DMS114 treated with DMSO at 0.1 percent for 48 hours (cell line): ENCODE measurements around the gene IKBIP.
A peak's percentile ranks its signal among the peaks of the same experiment; 100 is the strongest.
"Not testable (repeated sequence)": the region's sequence is repeated elsewhere in the genome, so short reads cannot be mapped to it uniquely, and the experiment has no call there.

Source experiments
- DNase-seq: peaks from one replicate; lab custom pipeline; 2025; ENCODE audit not compliant: unreplicated experiment; lab: John Stamatoyannopoulos, UW

The IKBIP gene

DNA sequence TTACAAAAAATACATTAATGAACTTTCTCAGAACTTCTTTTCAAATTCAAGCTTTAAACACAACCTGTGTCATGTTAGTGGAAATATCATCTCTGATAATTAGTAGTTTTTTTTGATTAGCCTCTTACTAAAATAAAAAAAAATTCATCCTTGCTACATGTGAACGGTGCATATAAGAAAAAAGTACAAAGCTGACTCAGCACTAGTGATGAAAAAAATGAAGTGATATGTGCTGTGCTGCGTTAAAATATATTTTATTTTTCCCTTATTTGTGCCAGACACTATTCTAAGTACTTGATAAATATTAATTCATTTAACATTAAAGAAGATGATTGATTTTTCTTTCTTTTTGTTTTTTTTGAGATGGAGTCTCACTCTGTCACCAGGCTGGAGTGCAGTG is 7.5 kb downstream of the IKBIP start:
- DNase-seq, result no peak

DNA sequence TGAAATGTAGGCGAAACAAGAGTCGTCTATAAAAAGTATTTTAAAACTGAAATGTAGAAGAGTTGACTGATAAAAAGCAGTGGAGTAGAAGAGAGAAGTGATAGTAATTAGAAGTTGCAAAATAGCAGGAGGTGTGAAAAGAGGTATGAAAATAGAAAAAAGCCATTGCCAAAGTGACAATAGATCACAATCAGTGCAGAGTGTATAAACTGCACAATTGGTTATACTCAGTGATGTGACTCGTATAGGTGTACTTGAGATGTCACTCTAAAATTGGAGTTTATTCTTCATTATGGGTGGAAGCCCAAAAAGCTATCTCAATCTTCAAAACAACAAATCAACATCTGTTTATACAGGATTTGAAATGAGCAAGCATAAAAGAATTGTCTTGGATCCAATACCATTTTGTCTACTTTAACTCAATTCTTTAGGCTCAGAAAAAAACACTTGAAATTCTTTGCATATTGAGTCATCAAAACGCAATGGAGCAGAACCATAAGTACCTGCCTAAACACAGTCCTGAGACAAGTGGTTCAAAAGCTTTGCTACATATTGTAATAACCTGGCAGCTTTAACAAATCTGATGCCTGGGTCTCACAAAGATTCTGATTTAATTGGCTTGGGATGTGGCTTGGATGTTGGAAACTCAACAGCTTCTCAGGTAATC is 8.8 kb downstream of the IKBIP start:
- DNase-seq, result no peak

DNA sequence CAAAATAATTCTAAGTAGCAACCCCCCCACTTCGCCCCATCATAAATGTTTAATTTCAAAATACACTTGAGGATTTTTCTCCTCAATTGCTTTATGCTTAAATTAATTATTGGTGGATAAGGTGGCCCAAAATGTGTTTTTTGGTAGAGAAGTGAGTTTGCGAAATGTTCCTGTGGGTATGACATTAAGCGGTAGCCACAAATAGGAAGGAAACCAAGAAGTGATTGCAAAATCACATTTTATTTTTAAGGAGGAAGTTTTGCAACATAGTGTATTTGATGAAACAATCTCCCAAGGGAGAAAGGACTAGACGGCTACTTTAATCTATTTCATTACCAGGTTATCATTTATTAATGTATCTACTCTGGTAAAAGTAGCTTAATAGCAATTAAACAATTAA is 25.6 kb downstream of the IKBIP start:
- no peak for DNase-seq

DNA sequence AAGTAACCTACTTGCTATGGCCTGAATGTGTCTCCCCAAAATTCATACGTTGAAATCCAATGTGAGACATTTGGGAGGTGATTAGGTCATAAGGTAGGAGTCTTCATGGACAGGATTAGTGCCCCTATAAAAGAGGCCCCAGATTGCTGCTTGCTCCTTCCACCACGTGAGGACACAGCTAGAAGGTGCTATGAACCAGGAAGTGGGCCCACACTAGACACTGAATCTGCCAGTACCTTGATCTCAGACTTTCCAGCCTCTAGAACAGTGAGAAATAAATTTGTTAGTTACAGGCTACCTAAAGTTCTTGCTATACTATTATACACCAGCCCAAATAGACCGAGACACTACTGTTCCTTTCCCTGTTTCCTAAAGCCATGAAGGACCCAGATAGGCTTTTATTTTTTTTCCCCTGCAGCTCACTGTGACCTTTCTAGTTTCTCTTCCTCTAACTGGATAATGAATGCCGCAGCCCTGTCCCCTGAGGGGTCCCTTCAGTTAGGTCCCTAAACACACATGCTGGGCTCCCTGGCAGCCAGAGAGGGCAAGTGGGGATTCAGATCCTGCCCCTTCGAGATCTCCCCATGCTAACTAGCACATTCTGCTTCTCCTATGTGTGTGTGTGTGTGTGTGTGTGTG is 31.8 kb downstream of the IKBIP start:
- no peak for DNase-seq

DNA sequence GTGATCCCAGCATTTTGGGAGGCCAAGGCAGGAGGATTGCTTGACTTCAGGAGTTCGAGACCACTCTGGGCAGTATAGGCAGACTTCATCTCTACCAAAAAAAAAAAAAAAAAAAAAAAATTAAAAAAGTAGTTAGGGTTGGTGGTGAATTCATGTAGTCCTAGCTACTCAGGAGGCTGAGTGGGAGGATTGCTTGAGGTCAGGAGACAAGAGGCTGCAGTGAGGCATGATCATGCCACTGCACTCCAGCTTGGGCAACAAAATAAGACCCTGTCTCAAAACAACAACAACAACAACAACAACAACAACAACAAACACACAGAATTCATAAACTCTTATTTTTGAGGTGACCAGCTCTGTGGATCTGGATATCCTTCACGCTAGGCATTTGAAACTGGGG is 34.0 kb downstream of the IKBIP start:
- no peak for DNase-seq

DNA sequence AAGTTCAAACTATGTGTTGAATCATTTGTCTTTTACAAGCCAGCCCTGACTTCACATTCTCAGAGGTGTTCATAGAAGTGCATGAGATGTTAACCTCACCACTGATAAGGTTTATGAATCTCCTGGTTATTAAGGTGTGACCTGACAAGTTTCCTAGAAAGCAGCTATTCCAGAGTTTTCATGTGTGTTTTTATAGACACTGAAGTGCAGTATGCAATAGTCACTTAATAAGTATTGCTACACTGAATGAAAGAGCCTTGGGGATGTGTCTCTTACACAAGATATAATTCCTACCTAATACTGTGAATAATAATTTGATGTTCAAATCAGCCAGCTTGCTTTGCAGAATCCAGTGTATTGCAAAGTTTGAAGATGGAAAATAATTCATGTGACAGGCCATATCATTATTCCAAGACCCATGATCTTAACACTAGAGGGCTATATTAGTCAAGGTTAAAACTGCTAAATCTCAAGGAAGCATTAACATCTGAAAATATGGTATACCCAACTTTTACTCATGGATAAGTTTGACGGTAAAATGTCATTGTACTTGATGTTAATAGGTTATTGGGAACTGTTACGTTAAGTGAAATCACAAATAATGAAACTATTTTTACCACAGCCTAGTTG is 38.1 kb downstream of the IKBIP start:
- DNase-seq, result peak; percentile 17

DNA sequence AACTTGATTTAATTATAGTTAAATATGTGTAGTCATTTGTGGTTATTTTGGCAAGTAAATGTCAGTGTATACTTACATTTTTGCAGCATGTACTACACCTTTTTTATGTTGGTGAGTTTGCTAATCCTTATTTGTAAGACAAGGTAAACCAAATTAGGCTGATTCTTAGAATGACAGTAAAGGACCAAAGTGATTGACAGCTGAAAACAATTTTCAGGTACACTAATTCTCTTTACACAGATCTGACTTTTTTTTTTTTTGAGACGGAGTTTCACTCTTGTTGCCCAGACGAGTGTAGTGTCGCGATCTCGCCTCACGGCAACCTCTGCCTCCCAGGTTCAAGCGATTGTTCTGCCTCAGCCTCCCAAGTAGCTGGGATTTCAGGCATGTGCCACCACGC is 42.7 kb downstream of the IKBIP start:
- no peak for DNase-seq

DNA sequence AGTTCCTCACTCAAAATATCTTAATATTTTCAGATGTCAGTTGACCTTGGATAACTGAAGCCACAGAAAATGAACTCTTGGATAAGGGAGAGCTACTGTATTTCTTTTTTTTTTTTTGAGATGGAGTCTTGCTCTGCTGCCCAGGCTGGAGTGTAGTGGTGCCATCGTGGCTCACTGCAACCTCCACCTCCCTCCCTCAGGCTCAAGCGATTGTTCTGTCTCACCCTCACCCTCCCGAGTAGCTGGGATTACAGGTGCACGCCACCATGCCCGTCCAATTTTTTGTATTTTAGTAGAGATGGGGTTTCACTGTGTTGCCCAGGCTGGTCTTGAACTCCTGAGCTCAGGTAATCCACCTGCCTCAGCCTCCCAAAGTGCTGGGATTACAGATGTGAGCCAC is 47.3 kb downstream of the IKBIP start:
- not testable (repeated sequence) for DNase-seq

DNA sequence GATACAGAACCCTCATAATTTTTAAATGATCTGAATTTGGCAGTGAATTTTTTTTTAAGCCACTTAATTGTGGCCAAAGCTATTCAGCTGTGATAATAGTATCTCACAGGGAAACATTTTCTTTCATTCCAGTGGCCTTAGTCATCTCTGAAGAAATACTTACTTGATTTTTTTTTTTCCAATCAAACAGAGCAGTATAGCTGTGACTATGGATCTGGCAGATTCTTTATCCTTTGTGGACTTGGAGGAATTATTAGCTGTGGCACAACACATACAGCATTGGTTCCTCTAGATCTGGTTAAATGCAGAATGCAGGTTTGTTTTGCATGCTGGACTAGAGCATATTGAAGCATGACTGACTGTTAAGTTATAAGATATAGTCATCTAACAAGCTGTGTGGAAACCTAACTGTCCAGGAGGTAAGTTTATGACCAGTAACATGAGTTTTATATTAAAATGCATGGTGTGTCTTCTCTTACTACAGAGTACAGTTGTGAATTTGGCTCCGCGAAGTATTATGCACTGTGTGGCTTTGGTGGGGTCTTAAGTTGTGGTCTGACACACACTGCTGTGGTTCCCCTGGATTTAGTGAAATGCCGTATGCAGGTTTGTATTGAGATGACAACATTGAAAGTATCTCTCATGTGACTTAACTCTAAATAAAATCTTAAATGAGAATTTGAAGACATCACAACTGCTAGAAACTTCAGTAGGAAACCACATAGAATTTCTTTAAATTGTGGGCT is 49.2 kb downstream of the IKBIP start:
- no peak for DNase-seq

DNA sequence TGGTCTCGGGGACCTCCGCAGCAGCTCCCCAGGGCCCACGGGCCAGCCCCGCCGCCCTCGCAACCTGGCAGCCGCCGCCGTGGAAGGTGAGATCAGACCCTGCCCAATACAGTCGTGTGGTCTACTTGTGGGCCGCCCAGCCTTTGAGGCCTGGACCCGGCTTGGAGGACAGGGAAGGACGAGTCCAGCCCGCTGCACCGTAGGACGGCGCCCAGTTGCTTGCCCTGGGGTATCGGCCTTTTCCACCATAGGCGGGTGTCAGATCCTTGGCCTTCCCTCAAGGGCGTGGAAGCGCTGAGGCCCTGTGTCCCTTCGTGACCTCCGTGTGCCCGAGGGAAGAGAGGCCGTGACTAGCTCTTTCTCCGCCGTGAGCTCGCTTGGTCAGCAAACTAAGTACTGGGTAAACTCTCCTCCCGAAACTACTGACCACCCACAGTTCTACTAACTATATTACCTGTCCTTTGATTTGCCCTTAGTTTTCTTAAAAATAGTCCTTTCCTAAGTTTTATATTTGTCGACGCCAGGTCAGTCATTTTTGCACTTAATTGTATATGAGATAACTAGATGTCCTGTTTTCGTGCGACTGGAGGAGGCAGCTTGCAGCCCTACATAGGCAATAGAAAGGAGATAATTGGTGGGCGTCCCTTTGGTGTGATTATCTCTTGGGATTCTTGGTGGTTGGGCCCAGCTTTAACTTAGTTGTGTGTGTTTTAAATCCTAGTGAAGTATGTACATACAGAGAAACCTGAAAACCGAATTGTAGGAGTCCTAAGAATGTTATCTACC is 50.3 kb downstream of the IKBIP start:
- DNase-seq, result no peak

DNA sequence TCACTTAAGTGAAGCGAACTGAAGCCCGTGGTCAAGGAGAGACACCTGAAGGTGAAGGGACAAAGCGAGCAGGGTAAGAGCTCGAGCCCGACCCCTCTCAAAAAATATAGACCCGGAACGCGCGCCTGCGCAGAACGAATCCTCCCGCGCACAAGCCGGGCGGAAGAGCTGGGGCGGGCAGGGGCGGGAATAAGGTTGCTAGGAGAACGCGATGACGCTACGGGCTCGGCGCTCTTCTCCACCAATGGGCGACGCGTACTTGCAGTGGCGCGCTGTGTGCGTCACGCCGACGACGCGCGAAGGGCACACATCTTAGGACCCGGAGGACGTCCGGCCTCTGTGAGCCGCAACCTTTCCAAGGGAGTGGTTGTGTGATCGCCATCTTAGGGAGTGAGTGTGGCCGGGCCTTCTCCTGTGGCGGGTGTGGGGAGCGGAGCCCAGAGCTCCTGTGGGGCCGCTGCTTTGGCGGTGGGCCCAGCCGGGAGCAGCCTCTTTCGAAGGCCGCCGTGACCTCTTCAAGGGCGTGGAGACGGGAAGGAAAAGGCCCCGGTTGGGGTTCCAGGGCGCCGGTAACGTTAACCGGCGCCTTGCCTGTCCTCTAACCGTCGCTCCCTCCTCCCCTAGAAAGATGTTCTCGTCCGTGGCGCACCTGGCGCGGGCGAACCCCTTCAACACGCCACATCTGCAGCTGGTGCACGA is 51.1 kb downstream of the IKBIP start, which contains the start of gene SLC25A3:
TSS of gene SLC25A3 (plus strand) at position 336 of the 699 bp plus-strand sequence. CDS start at position 629, 293 bp downstream.
- peak; percentile 95 for DNase-seq

DNA sequence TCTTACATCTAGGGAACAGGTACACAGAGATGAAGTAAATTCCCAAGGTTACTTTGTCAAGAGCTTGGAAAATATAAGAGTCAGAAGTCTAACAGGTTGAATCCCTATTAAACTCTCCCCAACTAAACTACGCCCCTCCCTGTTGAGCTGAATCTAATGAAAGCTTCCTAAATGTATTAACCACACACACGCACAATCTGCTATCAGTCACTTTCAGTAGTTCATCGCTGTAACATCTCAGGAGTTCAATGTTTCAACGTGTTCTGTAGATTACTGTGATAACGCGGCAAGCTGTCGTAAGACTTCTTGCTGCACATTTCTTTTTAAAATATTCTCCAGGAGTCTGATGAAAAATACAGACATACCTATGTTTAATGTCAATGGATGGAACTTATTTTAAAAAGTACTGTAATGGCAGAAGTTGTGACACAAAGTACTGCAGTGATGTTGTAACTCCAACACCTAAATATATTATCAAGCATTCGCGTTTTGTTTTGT is 51.7 kb downstream of the IKBIP start:
- no peak for DNase-seq

DNA sequence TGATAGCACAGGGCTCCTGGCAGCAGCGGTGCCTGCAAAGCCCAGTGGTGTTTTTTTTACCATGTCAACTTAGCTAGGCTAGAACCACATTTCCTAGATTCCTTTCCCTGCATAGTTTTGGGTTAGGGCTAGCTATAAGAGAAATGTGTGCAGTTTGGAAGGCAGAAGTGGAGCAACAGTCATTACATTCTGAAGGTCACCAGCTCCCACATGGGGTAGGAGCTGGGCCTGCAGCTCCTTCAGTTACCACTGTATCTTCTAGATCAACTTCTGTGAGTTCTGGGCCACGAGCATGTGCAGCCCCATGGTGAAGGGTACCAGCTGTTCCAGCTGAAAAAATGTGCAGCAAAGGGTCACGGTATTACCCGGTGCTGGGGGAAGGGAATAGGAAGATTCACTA is 53.4 kb downstream of the IKBIP start:
- no peak for DNase-seq

DNA sequence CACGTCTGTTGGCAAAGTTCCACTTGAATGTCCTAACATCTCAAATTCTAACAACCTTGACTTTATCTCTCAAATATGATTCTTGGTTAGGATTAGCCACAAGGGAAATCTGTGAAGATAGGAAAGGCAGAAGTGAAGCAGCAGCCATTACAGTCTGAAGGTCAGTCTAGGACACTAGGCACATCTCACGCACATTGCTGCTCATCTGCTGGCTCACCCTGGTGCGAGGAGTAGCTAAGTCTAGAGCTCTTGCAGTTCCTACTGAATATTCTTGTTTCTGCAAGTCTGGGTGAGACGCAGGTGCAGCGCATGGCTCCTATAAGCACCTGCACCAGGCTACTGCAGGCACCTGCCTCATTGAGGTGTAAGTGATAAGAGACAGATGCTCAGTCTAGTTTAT is 57.5 kb downstream of the IKBIP start:
- no peak for DNase-seq

DNA sequence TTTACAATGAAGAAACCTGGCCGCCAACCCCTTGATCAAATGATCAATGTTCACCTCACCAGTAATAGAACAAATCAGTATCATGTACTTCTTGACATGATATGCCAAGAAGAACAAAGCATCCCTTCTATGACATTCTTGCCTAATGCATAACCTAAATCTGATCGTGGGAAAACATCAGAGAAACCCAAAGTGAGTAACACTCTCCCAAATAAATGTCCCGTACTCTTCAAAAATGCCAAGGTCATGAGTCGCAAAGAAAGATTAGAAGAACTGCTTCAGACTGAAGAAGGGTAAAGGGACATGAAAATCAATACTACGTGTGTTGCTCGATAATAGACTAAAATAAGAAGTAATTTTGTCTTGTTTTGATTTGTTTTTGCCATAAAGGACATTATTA is 62.5 kb downstream of the IKBIP start:
- no peak for DNase-seq

DNA sequence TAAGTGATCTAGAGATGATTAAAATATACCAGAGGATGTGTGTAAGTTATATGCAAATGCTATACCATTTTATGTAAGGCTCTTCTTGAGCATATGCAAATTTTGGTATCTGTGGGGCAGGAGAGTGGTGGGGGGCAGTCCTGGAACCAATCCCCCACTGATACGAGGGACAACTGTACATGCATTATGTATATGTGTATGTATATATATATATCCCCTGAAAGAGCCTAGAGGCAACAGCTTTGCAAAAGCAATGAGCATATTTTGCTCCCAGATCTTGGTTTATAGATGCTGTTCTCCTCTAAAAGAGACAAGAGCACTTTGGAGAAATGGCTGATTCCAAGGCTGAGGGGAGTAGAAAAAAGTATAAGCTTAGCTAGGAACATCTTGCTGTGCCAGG is 63.5 kb downstream of the IKBIP start:
- DNase-seq, result no peak

DNA sequence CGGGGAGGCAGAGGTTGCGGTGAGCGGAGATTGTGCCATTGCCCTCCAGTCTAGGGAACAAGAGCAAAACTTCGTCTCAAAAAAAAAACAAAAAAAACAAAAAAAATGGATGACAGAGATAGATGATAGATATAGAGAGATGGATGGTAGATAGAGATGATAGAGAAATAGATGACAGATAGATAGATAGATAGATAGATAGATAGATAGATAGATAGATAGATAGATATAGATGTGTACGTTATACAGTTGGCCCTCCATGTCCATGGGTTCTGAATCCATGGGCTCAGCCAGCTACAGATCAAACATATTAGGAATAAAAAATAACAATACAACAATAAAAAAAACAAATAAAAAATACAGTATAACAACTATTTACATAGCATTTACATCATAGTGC is 63.9 kb downstream of the IKBIP start:
- DNase-seq, result no peak

DNA sequence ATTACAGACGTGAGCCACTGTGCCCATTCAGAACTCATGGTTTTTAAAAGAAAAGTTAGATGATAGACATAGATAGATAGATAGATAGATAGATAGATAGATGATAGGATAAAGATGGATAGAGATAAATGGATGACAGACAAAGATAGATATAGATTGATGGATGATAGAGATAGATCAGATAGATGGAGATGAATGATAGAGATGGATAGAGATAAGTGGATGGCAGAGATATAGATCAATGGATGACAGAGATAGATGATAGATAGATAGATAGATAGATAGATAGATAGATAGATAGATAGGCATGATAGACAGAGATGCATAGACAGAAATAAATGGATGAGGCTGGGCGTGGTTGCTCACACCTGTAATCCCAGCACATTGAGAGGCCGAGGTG is 64.8 kb downstream of the IKBIP start:
- no peak for DNase-seq

DNA sequence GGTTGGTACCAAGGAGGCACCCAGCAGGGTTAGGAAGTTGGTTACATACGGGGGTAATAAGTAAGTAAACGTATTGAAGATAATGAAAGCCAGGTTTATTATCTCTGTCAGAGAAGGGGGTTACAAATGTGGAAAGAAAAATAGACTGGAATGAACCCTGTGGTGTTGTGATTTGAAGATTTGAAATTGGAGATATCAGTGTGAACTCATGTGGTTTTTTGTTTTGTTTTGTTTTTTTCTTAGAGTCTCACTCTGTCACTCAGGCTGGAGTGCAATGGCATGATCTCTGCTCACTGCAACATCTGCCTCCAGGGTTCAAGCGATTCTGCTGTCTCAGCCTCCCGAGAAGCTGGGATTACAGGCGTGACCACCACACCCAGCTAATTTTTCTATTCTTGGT is 65.2 kb downstream of the IKBIP start:
- DNase-seq, result no peak

DNA sequence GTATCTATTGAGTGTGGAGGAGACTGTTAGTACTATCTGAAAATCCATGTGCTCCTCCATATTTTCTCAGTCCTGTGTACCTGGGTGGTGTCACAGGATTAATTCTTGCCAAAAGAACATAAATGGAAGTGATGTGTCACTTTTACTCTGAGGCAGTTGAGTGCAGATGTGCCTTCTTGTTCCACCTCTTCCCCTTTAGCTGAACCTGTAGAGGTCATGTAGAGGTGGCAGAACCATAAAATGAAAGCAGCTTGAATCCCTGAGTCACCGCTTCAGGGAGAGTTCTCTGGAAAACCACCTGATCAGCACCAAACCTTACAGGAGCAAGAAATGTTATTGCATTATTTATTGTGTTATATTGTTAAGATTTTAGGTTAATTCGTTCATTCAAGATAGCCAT is 65.8 kb downstream of the IKBIP start:
- DNase-seq, result no peak
